GM18868 (cell line): ENCODE measurements around the gene INPP4A.

Experiments
- ATAC-seq: cut with Tn5 transposase; IDR thresholded peaks from one replicate; pipeline ENCODE4 v1.9.1; 2021; ENCODE audit warnings: mild to moderate bottlenecking, moderate library complexity; ENCODE audit not compliant: unreplicated experiment

The INPP4A gene

DNA sequence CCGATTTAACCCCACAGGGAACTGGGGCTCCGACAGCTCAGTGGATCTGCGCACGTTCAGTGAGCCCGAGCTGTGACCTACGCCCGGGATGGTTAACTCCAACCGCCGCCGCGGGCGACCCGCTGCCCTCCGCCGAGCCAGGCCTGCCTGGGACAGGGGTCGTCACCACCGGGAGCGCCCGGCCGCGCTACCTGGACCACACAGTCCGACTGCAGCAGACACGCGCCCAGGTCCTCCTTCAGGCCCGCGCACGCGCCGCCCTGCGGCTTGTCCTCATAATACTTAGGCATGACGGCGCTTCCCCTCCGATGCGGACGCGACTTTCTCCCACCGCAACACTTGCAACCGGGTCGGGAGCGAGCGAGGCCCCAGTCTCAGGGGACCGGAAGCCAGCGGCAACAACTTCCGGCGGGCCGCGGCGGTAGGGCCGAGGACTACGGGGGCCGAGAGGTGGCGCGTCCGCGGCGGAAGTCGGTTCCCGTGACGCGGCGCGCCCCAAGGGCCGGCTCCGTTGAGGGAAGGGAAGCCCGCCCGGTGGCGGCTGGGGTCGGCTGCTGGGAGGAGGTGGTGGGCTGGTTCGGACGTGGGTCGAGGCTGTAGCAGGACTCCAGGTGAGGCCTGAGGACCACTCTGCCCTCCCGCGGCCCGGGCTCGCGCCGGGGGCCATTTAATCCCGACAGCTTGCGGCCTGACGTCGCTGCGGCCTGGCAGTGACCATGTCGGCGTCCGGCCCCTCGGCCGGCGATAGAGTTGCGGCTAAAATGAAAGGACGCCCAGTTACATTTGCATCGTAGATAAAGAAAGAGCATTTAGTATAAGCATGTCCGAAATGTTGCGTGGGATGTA, 163.7 kb downstream of the INPP4A start, which contains the start of the genes COA5 and UNC50:
TSS of gene COA5 (minus strand) at position 397 of the 846 bp plus-strand sequence. CDS start at position 290, 107 bp downstream.
TSS of gene UNC50 (plus strand) at position 474 of the 846 bp plus-strand sequence. CDS start 1,171 bp downstream, outside the sequence.
- ATAC-seq, result peak; percentile 89

DNA sequence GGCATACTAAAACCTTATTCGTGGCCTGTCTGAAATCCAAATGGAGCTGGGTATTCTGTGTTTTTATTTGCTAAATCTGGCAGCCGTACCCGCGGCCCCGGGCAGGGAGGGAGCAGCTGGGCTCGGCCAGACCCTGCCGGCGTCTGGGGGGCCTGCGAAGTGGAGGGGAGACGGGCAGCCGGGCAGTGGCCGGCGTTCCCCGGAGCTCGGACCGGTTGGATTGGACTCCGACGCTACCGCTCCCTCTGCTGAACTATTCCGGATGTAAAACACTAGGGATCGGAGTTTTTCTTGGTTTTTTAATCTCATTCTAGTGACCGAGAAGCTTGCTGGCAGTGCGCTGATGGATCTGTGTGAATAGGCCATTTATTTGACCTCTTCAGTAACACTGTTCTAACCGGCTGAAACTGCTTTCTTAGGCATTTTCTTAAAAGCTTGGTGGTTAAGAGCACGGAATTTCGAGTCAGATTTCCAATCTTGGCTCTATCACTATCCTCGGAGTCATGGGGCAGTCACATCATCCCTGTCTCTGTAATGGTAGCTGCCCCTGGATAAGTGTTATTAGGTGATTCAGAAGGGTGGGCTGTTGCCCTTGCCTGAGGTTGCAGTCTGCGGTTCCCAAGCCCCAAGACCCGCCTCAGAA, 164.4 kb downstream of the INPP4A start:
- no peak for ATAC-seq

DNA sequence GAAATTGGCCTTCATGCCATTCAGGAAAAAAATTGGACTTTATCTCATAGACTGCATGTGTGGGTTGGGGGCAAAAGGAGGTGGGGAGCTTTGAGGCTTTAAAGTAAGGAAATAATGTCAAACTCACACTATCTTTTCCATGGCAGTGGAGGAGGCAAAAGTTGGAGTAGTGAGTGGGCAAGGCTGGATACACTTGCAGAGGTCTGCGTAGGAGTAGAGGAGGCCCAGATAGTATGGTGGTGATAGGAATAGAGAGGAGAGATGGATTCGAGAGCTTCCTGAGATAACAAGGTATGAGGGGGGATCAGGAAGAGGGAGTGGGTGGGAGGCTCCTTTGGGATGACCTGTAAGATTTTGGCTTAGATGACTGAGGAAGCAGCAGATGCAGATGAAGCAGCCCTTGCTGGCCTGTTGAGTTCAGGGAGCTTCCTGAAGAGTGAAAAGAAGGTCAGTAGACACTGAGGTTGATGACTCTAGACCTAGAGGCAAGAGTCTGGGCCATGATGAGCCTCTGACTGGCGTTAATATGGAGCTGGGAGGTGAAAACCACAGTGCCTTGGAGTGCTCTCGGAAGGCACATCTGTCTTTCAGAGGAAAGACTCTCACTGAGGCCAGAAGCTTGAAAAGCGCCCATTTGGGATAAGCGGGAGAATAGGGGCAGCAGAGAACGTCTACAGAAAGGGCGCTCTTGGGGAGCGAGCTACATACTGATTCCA, 169.5 kb downstream of the INPP4A start:
- no peak for ATAC-seq

DNA sequence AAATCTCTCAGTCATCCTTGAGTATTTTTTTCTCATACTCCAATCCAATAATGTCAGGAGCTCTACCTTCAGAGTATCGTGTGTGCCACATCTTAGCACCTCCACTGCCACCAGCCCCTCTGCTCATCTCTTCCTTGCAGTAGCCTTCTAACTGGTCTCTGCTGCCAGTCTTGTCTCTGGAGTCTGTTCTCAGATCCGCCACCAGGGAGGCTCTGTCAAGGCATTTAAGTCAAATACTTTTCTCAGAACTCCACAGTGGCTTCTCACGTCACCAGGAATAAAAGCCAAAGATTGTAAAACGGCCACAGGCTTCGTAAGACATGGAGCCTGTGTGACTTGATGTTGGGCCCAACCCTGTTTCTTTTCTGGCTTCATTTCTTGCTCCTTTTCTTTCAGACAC, 170.8 kb downstream of the INPP4A start:
- no peak for ATAC-seq

DNA sequence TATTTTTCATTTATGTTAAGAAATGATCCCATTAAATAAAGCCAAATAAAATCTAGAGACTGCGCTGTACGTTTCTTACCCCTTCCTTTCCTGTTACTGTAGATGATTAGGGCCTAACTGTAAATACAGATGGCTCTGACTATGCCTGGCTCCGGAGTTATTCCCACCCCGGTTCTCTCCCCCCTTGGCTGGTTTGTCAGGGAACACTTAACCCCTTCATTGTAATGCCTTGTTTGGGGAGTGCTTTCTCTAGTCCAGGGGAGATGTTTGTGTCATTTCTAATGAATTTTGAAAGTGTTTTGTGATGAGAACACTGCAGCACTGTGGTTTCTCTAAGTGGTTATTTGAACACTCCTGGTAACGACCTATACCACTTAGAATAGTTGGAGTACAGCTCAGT, 172.5 kb downstream of the INPP4A start:
- no peak for ATAC-seq

DNA sequence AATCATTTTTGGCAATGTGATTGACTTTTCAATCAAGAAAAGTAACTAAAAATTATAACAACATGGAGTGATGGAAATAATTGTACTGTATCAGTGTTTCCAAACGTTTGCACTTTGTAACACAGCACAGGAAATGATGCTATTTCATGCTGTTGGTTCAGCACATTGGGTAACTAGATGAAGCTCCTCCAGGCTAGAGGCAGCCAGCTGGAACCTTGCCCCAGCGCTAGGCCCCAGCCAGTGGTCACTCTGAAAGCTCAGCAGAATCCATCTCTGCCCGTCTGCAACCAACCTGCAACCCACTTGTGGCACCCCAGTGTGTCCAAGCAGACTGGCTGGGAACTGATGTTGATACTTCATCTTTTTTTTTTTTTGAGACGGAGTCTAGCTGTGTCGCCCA, 179.0 kb downstream of the INPP4A start:
- no peak for ATAC-seq

DNA sequence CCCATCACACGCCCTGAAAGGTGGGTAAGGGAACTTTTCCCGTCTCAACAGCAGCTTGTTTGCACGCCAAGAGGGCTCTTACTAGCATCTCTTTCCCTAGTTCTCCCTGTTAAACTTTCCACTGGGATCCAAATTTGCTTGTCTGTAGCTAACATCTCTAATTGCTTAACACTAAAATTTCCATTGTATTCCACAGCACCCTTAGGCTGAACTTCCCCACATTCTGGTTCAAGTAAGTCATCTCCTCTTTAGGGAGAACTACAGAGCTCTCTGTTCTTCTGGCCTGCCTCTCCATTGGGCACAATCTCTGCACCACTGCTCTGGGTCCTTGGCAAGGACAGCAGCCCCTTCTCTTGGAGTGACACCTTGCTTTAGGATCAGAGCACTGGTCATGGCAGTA, 187.7 kb downstream of the INPP4A start:
- ATAC-seq, result no peak

DNA sequence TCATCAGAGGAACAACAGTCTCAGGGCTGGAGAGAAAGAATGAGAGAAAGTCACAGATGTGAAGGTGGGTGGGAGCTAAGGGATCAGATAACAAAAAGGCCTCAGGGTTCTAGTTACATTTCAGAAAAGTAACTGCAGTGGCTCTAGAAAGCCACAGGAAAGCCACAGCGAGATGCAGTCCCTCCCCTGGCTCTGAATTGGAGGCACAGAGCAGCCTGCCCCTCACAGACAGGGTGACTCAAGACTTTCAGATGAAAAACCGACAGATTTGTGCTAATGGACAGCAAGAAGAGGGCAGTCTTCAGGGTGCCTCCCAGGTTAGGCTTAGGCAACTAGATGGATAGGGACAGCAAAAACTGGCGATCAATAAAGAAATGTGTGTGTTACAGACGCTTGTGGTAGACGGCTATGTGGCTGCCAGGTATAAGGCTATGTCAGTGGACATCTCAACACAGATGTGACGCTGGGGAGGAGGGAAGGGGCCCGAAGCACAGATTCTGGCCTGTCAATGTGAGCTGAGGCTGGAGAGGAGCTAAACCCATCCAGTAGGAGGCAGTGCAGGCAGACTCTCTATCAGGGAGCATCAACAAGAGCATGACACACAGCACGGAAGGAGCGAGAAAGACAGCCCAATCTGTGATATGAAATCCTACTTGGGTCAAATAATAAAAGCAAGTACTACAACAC, 189.9 kb downstream of the INPP4A start:
- no peak for ATAC-seq

DNA sequence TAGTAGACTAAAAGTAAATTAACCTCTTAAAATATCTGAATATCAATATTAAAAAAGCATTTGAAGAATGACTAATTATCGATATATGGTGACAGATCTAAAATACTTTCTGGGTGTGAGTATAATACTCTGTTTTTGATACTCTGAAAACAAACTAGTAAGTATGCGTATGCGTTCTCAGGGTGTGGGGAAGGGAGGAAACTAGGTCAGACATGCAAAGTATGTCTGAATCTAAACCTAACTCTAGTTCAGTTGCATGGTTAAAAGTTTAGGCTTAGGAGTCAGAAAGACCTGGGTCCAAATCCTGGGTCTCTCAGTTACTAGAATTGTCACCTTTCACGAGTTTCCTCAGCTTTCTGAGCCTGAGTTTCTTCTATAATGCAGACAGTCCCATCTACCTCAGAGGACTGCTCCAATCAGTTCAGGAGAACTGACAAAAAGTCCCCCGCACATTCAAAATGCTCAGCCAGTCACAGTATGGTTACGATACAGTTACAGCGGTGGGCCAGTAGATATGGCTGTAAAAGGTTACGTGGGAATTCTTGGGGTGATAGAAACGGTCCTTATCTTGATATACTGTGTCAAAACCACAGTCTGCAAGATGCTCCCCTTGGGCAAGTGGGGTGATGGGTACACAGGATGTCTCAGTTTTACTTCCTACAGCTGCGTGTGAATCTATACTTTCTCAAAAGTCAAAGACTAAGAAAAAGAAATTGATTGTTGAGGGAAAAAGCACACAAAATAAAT, 192.9 kb downstream of the INPP4A start:
- peak; percentile 51 for ATAC-seq

DNA sequence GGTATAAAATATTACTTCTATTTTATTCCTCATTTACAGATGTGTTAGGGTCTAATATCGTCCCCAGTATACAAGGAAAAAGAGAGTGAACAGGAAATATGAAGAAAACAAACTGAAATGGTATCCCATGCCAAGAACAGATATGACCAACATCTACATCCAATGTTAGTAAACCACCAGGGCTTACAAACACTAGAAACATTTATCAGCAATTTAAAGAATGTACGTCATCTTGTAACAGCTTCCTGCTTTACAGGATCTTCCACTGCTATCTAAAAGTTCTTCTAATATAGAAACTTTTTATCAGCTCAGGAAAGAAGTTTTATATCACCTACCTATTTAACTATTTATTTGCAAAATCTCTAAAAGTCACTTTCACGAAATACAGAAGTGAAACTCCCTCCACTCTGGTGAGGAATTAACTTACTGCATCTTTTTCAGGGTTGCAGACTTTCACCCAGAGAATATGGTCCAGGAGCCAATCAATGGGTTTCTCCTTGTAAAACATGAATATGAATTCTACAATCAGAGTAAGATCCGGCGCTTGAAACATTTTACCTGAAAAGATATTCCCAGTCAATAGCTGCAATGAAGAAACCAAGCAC, 198.9 kb downstream of the INPP4A start:
- no peak for ATAC-seq
